A549 (cell line): ENCODE measurements around the gene TRMT61A. TPM values are rescaled to one million over a fixed set of nuclear protein-coding genes. Genes with fewer than 3 reads are reported as not detected.

Experiments
- ATAC-seq, 2 experiments: fragments of 200-7000 bp in 1 of 2; fragments of >200 bp in 1 of 2; cut with Nextera tagmentation in 1 of 2; cut with Tn5 transposase in 1 of 2; 3 replicates each; pipeline versions ENCODE4 v1.8.0 to v1.9.1; 2018 to 2020; ENCODE audit warnings: mild to moderate bottlenecking in 1 of 2, moderate library complexity in 1 of 2
- CTCF ChIA-PET: fragments of 300-600 bp; sonication (Branson Sonifier 250); formaldehyde crosslinking; extraction: SDS; loops from one replicate; lab custom pipeline; 2021; ENCODE audit warnings: antibody characterized with exemption, inconsistent platforms; lab: Yijun Ruan, JAX
- POLR2A ChIA-PET: fragments of 350-600 bp; formaldehyde crosslinking; extraction: SDS; loops from one replicate; lab custom pipeline; 2021; ENCODE audit warnings: antibody characterized with exemption, inconsistent platforms; lab: Yijun Ruan, JAX
- DNase-seq, 2 experiments: peaks; one replicate each; pipeline versions ENCODE4 v3.0.0 to v3.0.0-alpha.2; 2011 to 2016; ENCODE audit warnings: low read depth in 1 of 2, low spot score in 1 of 2
- FAIRE-seq: peaks from 2 replicates; lab custom pipeline; 2011; peaks lifted over from hg19 to GRCh38; lab: Jason Lieb, UNC
- H3K27ac ChIP-seq, 2 experiments: fragments of >200 bp; sonication (Bioruptor Twin); formaldehyde crosslinking; 3 replicates each; pipeline ENCODE4 v1.5.1; 2016 to 2017
- H3K4me1 ChIP-seq: fragments of >200 bp; sonication (Bioruptor Twin); formaldehyde crosslinking; 3 replicates; pipeline ENCODE4 v1.6.1; 2016
- H3K4me2 ChIP-seq: fragments of >200 bp; sonication (Bioruptor Twin); formaldehyde crosslinking; 3 replicates; pipeline ENCODE4 v1.6.1; 2016
- H3K4me3 ChIP-seq: fragments of >200 bp; sonication (Bioruptor Twin); formaldehyde crosslinking; 3 replicates; pipeline ENCODE4 v1.5.1; 2016
- H3K9me3 ChIP-seq: fragments of >200 bp; sonication (Bioruptor Twin); formaldehyde crosslinking; 3 replicates; pipeline ENCODE4 v1.6.1; 2016
- ATOH8 ChIP-seq: fragments of 250-450 bp; sonication (Bioruptor Pico); IDR thresholded peaks from 2 replicates; pipeline ENCODE4 v1.5.0; 2020; ENCODE audit warnings: low read depth, mild to moderate bottlenecking, moderate library complexity
- BHLHE40 ChIP-seq: IDR thresholded peaks from 2 replicates; pipeline ENCODE4 v1.6.1; 2012; ENCODE audit warnings: low read depth, low read length, inconsistent platforms
- CHD2 ChIP-seq: fragments of 150-350 bp; IDR thresholded peaks from 2 replicates; pipeline ENCODE4 v1.6.1; 2014; ENCODE audit warnings: low read length; ENCODE audit not compliant: partially characterized antibody
- CHD4 ChIP-seq: fragments of 200-600 bp; sonication (generic); IDR thresholded peaks from 2 replicates; pipeline ENCODE4 v1.6.1; 2016; ENCODE audit warnings: antibody characterized with exemption, mild to moderate bottlenecking, borderline replicate concordance
- CTCF ChIP-seq: fragments of >200 bp; sonication (Bioruptor Twin); formaldehyde crosslinking; IDR thresholded peaks from 3 replicates; pipeline ENCODE4 v1.5.1; 2016
- E2F6 ChIP-seq: IDR thresholded peaks from 2 replicates; pipeline ENCODE4 v1.6.1; 2012; ENCODE audit warnings: low read depth, borderline replicate concordance
- HDAC2 ChIP-seq: fragments of 200-600 bp; sonication (generic); IDR thresholded peaks from 2 replicates; pipeline ENCODE4 v1.6.1; 2016
- HES2 ChIP-seq: fragments of >200 bp; sonication (Bioruptor Twin); formaldehyde crosslinking; IDR thresholded peaks from 2 replicates; pipeline ENCODE4 v1.6.1; 2016
- HOXA7 ChIP-seq: fragments of 250-450 bp; sonication (Bioruptor Pico); IDR thresholded peaks from 2 replicates; pipeline ENCODE4 v1.5.0; 2020; ENCODE audit warnings: mild to moderate bottlenecking, moderate library complexity
- HOXB5 ChIP-seq: fragments of 250-450 bp; sonication (Bioruptor Pico); IDR thresholded peaks from 2 replicates; pipeline ENCODE4 v1.5.0; 2020; ENCODE audit warnings: mild to moderate bottlenecking, moderate library complexity
- JUN ChIP-seq, 2 experiments: fragments of >200 bp; sonication (Bioruptor Twin); formaldehyde crosslinking; IDR thresholded peaks; 2 replicates in 1 of 2; 3 replicates in 1 of 2; pipeline ENCODE4 v1.6.1; 2016 to 2017
- MAFK ChIP-seq: fragments of 450-650 bp; IDR thresholded peaks from 2 replicates; pipeline ENCODE4 v1.6.1; 2014; ENCODE audit not compliant: partially characterized antibody
- MAX ChIP-seq: IDR thresholded peaks from 2 replicates; pipeline ENCODE4 v1.6.1; 2012
- MAZ ChIP-seq: fragments of 150-350 bp; IDR thresholded peaks from 2 replicates; pipeline ENCODE4 v1.6.1; 2014; ENCODE audit warnings: antibody characterized with exemption, low read depth, low read length, borderline replicate concordance
- NFE2L2 ChIP-seq: fragments of 150-350 bp; conservative IDR thresholded peaks from 2 replicates; pipeline ENCODE4 v1.6.1; 2014; ENCODE audit warnings: low read length
- NPAS2 ChIP-seq: fragments of 250-450 bp; sonication (Bioruptor Pico); IDR thresholded peaks from 2 replicates; pipeline ENCODE4 v1.8.0; 2022; ENCODE audit warnings: mild to moderate bottlenecking, moderate library complexity, borderline replicate concordance
- PHF8 ChIP-seq: fragments of 200-600 bp; sonication (generic); IDR thresholded peaks from 2 replicates; pipeline ENCODE4 v1.6.1; 2016; ENCODE audit warnings: low read depth, mild to moderate bottlenecking, antibody characterized with exemption, moderate library complexity, borderline replicate concordance
- POLR2A ChIP-seq: IDR thresholded peaks from 2 replicates; pipeline ENCODE4 v1.6.1; 2012; ENCODE audit warnings: mild to moderate bottlenecking, low read length
- RAD21 ChIP-seq, 2 experiments: fragments of >200 bp in 1 of 2; sonication (Bioruptor Twin) in 1 of 2; formaldehyde crosslinking in 1 of 2; IDR thresholded peaks in 1 of 2; conservative IDR thresholded peaks in 1 of 2; 2 replicates in 1 of 2; 3 replicates in 1 of 2; pipeline ENCODE4 v1.6.1; 2012 to 2018; ENCODE audit warnings: inconsistent platforms in 1 of 2
- REST ChIP-seq: fragments of 200-600 bp; sonication (generic); IDR thresholded peaks from 2 replicates; pipeline ENCODE4 v1.6.1; 2016; ENCODE audit warnings: antibody characterized with exemption, mild to moderate bottlenecking, moderate library complexity
- RFX5 ChIP-seq: fragments of 450-650 bp; IDR thresholded peaks from 2 replicates; pipeline ENCODE4 v1.7.1; 2014; ENCODE audit warnings: antibody characterized with exemption, mild to moderate bottlenecking, moderate library complexity
- RNF2 ChIP-seq: fragments of 200-600 bp; sonication (generic); IDR thresholded peaks from 2 replicates; pipeline ENCODE4 v1.6.1; 2016; ENCODE audit warnings: low read depth, mild to moderate bottlenecking, antibody characterized with exemption, moderate library complexity, borderline replicate concordance
- SMC3 ChIP-seq: fragments of >200 bp; sonication (Bioruptor Twin); formaldehyde crosslinking; IDR thresholded peaks from 3 replicates; pipeline ENCODE4 v1.6.1; 2018; ENCODE audit warnings: inconsistent platforms
- TP53 ChIP-seq: fragments of 250-450 bp; sonication (Bioruptor Pico); IDR thresholded peaks from 2 replicates; pipeline ENCODE4 v1.5.0; 2021; ENCODE audit warnings: mild to moderate bottlenecking, moderate library complexity
- USF2 ChIP-seq: fragments of 450-650 bp; IDR thresholded peaks from 2 replicates; pipeline ENCODE4 v1.6.1; 2014; ENCODE audit warnings: antibody characterized with exemption
- WGBS: methylation state at CpG from one replicate; pipeline ENCODE4 v1.1.6; 2017; ENCODE audit errors: missing lambda C conversion rate; 5-methylcytosine and 5-hydroxymethylcytosine counted together
- polyA plus RNA-seq, 4 experiments: library from polyadenylated mRNA; depleted of rRNA in 3 of 4; stranded (reverse); fragments of >200 nt; fragmentation: RNase III in 1 of 4; extraction: RNeasy Plus Mini Kit Qiagen cat#74134 plus additional on column Dnase treatment in 1 of 4; gene quantifications; 2 replicates in 3 of 4; 3 replicates in 1 of 4; pipeline ENCODE4 v1.2.3, GENCODE V29; 2011 to 2017

The TRMT61A gene
- polyA plus RNA-seq, 2 of the 4 experiments (the other 2 are of a cell fraction): 8.3 to 19.4 TPM

GRCh38 chr14:103520269-103520656, 8.7 kb upstream of the TRMT61A start:
- Histone ChIP-seq H3K4me3 (no peak overlapping the region), H3K4me2 (peak overlapping the region; percentile 100), H3K4me1 (peaks cover 51% of the 10 kb centered on the region), H3K9me3 (no peaks in the 10 kb centered on the region), H3K27ac (peak overlapping the region in 1 of 2 experiments; percentile 88; a peak in 2 of 6 replicates)
- ChIA-PET POLR2A (no interaction called here), CTCF (interaction anchor here (1.2 to 10.0 kb wide), 6 partner anchors 10 to 254 kb away, joined by 3 to 489 read pairs (median 56); partner anchors contain the start of genes BAG5 and TRMT61A)
- TF ChIP-seq NFE2L2 (no peak), USF2 (no peak), HES2 (no peak), CHD2 (no peak), MAZ (no peak), PHF8 (no peak), CHD4 (no peak), ATOH8 (CRISPR knock-in tag) (no peak), TP53 (CRISPR knock-in tag) (no peak), HDAC2 (no peak), HOXA7 (CRISPR knock-in tag) (no peak), HOXB5 (CRISPR knock-in tag) (no peak), NPAS2 (CRISPR knock-in tag) (no peak), BHLHE40 (no peak), RNF2 (no peak), RFX5 (no peak), POLR2A (no peak), REST (no peak), MAFK (no peak)
- DNase-seq (no peak), ATAC-seq (no peak), FAIRE-seq (no peak)
- 92% methylated on average over 9 of the region's 10 CpGs for WGBS

- H3K9me3 ChIP-seq: no peaks in the 10 kb centered on the region
- H3K27ac ChIP-seq: peak overlapping the region; percentile 71 to 88
- peak overlapping the region; percentile 100 for H3K4me2 ChIP-seq
- H3K4me3 ChIP-seq: peak overlapping the region; percentile 79
- peaks cover 56% of the 10 kb centered on the region for H3K4me1 ChIP-seq
- DNase-seq (peak; percentile 81), ATAC-seq (peak; percentile 31 to 52), FAIRE-seq (no peak)
- 13% methylated on average over 34 of the region's 66 CpGs for WGBS
- CTCF ChIA-PET: interaction anchor here (1.2 to 10.0 kb wide), 6 partner anchors 11 to 255 kb away, joined by 3 to 489 read pairs (median 56); partner anchors contain the start of genes BAG5 and TRMT61A
- POLR2A ChIA-PET: interaction anchor here (0.7 to 1.4 kb wide), 5 partner anchors 18 to 88 kb away, joined by 3 to 4 read pairs (median 4); no protein-coding TSS in a partner anchor
- TF ChIP-seq SMC3 (peak; percentile 57), BHLHE40 (no peak), POLR2A (peak; percentile 19; the same call in 1 of the 2 replicates), E2F6 (peak; percentile 77), RAD21 (conservative IDR thresholded peaks at IDR 0.05 in 1 of 2, IDR thresholded peaks at IDR 0.05 in 1 of 2) (peak in 1 of 2 experiments; percentile 31; a peak in 2 of 5 replicates), NFE2L2 (no peak), JUN (IDR thresholded peaks at IDR 0.05) (peak in 1 of 2 experiments; percentile 31; a peak in 2 of 5 replicates), CHD2 (no peak), CTCF (peak; percentile 57; the same call in 2 of the 3 replicates), MAX (peak; percentile 77), MAZ (peak; percentile 87; the same call in 1 of the 2 replicates)
Measured at GRCh38 chr14:103520657-103521437, 8.1 kb upstream of the TRMT61A start.
